ENCODE results near the gene EHBP1L1.

- TF ChIP-seq CTCF (IDR thresholded peaks at IDR 0.05) (peak; percentile 63 to 75 (median 74)), EP300 (IDR thresholded peaks at IDR 0.05) (no peak), POLR2A (IDR thresholded peaks at IDR 0.05; ENCODE audit: low read depth) (no peak)
Measured at GRCh38 chr11:65593518-65594414, 17.9 kb downstream of the EHBP1L1 start.
